Ishikawa (cell line): ENCODE results near the gene SPSB4.

Experiments
- CEBPB ChIP-seq: IDR thresholded peaks from 2 replicates; pipeline ENCODE4 v1.6.1; 2012
- EP300 ChIP-seq: IDR thresholded peaks from 2 replicates; pipeline ENCODE4 v1.6.1; 2012; ENCODE audit warnings: borderline replicate concordance
- FOXM1 ChIP-seq: IDR thresholded peaks from 2 replicates; pipeline ENCODE4 v1.6.1; 2012; ENCODE audit warnings: low read depth, borderline replicate concordance
- TAF1 ChIP-seq: IDR thresholded peaks from 2 replicates; pipeline ENCODE4 v1.6.1; 2012; ENCODE audit warnings: low read depth, mild to moderate bottlenecking
- TCF12 ChIP-seq: IDR thresholded peaks from 2 replicates; pipeline ENCODE4 v1.6.1; 2012; ENCODE audit warnings: low read depth
- TEAD4 ChIP-seq: IDR thresholded peaks from 2 replicates; pipeline ENCODE4 v1.6.1; 2012
- YY1 ChIP-seq: IDR thresholded peaks from 2 replicates; pipeline ENCODE4 v1.6.1; 2012; ENCODE audit warnings: low read depth
- TF ChIP-seq, protein P1 (sequence below): IDR thresholded peaks from 2 replicates; pipeline ENCODE4 v1.6.1; 2012
- TF ChIP-seq, protein P2 (sequence below): IDR thresholded peaks from 2 replicates; pipeline ENCODE4 v1.6.1; 2012; ENCODE audit warnings: low read depth, mild to moderate bottlenecking
- TF ChIP-seq, protein P3 (sequence below): IDR thresholded peaks from 2 replicates; pipeline ENCODE4 v1.6.1; 2012

DNA sequence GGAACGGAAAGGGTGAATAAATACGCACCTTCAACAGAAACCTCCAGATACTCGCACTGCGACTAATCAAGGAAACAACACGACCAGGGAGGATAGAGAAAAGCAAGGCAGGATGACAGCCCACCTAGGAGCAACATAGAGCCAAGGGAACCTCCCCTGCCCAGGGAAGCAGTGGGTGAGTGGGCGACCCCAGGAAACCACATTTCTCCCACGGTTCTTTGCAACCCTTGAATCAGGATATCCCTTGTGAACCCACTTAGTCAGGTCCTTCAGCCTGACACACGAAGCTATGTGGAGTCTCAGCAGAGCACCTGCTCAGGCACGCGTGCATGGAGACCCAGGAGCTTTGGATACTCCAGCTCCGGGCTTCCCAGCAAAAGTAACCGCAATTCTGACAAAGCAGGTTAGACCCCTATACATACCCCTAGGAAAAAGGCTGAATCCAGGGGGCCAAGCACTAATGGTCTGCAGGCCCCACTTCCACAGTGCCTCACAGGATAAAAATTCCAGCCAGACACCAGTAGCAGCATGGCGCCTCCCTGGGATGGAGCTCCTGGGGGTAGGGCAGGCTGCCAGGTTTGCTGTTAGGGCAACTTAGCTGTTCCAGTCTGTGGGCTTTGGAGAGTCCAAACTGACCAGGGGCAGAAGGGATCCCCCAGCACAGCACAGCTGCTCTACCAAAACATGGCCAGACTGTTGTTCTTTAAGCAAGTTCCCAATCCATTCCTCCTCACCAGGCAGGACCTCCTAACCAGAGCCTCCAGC lies 142.1 kb downstream of the SPSB4 start:
- no peak for TF ChIP-seq FOXM1
- no peak for TF ChIP-seq TAF1
- TF ChIP-seq, protein P1, sequence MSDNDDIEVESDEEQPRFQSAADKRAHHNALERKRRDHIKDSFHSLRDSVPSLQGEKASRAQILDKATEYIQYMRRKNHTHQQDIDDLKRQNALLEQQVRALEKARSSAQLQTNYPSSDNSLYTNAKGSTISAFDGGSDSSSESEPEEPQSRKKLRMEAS: no peak
- no peak for TF ChIP-seq CEBPB
- no peak for TF ChIP-seq EP300
- TF ChIP-seq, protein P2, sequence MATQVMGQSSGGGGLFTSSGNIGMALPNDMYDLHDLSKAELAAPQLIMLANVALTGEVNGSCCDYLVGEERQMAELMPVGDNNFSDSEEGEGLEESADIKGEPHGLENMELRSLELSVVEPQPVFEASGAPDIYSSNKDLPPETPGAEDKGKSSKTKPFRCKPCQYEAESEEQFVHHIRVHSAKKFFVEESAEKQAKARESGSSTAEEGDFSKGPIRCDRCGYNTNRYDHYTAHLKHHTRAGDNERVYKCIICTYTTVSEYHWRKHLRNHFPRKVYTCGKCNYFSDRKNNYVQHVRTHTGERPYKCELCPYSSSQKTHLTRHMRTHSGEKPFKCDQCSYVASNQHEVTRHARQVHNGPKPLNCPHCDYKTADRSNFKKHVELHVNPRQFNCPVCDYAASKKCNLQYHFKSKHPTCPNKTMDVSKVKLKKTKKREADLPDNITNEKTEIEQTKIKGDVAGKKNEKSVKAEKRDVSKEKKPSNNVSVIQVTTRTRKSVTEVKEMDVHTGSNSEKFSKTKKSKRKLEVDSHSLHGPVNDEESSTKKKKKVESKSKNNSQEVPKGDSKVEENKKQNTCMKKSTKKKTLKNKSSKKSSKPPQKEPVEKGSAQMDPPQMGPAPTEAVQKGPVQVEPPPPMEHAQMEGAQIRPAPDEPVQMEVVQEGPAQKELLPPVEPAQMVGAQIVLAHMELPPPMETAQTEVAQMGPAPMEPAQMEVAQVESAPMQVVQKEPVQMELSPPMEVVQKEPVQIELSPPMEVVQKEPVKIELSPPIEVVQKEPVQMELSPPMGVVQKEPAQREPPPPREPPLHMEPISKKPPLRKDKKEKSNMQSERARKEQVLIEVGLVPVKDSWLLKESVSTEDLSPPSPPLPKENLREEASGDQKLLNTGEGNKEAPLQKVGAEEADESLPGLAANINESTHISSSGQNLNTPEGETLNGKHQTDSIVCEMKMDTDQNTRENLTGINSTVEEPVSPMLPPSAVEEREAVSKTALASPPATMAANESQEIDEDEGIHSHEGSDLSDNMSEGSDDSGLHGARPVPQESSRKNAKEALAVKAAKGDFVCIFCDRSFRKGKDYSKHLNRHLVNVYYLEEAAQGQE: no peak
- TF ChIP-seq, protein P3, sequence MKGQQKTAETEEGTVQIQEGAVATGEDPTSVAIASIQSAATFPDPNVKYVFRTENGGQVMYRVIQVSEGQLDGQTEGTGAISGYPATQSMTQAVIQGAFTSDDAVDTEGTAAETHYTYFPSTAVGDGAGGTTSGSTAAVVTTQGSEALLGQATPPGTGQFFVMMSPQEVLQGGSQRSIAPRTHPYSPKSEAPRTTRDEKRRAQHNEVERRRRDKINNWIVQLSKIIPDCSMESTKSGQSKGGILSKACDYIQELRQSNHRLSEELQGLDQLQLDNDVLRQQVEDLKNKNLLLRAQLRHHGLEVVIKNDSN: no peak
- no peak for TF ChIP-seq TCF12
- no peak for TF ChIP-seq TEAD4
- TF ChIP-seq YY1: no peak
